NOMO-1 treated with dmso at 0.1 percent for 144 hours (cell line): ENCODE data around the gene ZNF771.
A peak's percentile ranks its signal among the peaks of the same experiment; 100 is the strongest.

ENCODE experiments used
- DNase-seq: peaks from one replicate; lab custom pipeline; 2025; ENCODE audit not compliant: unreplicated experiment; lab: John Stamatoyannopoulos, UW

ZNF771 gene

DNA sequence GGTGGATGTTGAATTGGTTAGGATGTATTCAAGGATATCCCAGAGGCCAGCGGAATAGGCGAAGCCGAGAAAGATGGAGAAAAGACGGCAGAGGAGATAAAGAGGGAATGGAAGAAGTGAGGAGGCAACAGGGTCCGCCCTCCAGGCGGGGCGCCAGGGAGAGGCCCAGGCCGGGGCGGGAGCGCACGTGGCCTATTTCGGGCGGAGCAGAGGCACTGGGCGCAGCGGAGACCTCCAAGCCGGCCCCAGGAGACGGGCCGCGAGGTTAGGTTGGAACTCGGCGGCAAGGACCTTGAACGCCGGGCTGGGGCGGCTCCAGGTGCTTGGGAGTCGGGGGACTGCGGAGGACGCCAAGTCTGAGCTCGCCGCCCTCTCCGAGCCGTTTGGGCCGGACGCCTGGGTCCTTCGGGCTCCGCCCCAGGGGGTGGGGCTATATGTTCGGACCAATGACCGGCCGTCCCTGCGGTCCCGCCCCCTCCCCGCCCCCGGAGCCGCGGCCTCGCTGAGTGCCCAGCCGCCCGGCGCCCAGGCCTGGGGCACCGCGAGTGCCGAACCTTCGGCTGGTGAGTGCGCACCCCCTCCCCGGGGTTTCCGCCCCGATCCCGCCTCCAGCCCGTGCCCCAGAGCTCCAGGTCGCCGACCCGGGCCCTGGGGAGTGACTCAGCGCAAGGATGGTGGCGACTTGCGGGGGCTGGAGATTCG, at the start of gene ZNF771:
ZNF771 (plus strand) TSS at position 505 of the 702 bp plus-strand sequence. CDS start 448 bp downstream, outside the sequence.
- peak; percentile 76 for DNase-seq

DNA sequence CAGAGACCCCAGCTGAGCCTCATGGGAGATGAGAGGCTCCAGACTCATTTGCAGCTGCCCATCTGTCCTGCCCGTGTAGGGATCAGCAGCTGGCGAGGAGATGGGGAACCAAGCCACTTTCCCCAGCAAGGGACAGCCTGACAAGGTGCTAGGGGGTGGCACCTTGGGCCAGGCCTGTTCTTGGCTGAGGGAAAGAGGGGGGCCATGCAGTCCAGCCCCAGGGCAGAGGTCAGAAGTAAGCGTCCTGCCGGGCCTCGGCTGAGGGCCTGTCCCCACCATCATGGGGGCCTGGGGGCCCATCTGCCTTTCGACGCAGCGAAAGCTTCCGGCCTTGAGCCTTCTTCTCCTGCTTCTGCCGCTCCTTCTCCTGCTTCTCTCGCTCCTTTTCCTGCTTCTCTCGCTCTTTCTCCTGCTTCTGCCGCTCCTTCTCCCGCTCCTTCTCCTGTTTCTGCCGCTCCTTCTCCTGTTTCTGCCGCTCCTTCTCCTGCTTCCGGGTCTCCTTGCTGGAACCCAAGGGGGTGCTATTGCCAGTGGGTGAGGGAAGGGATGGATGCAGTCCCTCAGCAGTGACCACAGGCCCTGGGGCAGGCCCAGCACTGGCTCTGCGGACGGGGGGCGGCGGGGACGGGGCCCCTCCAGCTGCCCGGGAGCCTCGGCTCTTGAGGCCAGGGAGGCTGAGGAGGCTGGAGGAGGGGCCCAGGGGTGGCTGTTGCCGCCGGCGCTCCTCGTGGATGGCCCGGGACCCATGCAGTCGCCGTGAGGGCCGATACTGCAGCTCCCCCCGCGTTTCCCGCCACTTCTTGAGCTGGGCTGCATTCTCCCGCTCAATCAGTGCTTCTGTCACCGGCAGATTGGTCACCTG, 49.5 kb upstream of the ZNF771 start:
- DNase-seq: no peak

DNA sequence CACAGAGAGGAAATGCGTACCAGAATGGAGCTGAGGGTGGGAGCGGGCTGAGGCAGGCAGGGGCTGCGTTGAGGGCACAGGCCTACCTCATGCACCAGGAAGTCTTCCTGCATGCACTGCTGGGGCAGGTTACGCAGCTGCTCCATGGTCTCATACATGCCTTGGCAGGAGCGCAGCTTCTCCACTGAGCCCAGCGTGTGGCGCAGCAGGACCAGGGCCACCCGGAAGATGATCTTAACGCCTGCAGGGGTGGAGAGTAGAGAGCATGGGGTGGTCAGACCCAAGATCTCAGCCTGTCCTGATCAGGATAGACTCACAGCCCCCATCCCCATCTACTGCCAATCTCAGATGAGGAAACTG, 48.8 kb upstream of the ZNF771 start:
- DNase-seq: no peak

DNA sequence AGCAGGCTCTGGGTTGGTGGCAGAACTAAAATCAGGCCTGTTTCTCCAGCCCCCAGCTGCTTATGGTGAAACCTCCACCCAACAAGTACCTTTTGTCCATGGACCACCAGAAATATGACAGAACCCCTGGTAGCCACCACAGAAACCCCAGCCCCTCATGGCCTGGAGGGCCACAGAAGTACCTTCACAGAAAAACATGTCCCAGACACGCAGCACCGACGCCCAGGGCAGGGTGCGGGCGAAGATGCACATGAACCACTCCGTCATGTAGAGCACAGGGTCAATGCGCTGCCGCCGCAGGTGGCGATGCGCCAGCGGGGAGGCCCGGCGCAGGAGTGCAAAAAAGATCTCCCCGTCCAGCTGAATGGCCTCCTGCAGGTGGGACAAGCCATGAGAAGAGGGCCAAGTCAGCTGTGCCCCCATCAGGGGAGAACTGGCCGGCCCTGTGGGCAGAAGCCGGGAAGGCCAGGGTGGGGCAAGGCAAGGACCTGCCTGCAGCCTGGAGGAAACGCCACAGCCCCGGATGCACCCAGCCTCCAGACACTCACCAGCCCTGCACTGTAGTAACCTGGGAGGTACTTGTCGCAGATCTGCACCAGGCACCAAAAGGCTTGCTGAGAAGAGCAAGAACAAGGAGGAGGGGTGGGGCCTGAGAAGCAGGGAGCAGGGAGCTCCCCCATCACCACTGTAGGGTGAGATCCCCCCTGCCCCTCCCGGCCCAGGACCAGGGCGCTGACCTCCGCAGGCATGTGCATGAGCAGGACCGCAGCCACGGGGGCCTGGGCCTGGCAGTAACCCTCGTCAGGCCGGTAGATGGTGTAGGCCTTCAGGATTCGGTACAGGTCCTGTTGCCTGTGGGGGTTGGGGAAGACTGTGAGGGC, 48.2 kb upstream of the ZNF771 start:
- DNase-seq: no peak

DNA sequence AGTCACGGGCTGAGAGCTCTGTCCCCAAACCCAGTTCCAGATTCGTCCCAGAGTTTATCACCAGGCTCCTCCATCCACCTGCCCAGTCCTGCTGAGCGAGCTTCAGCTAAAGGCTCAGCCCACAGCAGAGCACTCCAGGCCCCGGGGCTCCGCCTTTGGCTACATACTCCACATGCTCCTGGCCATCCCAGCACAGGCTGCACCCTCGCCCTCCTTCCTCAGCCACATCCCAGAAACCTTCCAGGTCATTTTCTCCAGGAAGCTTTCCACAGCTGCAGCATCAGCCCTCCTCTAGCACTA, 47.6 kb upstream of the ZNF771 start:
- no peak for DNase-seq

DNA sequence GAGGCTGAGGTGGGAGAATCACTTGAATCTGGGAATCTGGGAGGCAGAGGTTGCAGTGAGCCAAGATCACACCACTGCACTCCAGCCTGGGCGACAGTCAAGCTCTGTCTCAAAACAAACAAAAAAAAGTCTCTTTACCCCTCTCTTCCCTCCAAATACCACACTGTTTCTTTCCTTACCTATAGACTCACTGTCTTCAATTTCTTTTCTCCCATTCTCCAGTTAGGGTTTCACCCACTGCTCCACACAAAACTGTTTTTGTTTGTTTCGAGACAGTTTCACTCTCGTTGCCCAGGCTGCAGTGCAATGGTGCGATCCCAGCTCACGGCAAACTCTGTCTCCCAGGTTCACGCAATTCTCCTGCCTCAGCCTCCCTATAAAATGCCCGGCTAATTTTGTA, 46.2 kb upstream of the ZNF771 start:
- DNase-seq: no peak

DNA sequence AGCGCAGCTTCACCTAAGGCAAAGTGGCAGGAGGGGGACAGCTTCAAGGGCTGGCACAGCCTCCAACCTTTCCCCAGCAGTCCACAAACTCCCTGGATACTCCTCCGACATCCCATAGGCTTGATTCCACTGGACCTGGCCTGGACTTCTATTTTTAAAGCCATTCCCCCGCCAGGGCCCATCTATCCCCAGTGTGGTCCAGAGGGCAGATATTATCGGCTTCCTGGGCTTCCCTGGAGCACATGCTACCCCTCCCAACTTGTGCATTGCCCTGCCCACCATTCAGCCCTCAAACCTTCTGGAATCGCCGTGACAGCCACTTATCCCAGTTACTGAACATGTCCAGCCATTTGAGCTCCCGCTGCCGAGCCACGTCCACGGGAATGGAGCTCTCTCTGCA, 42.2 kb upstream of the ZNF771 start:
- DNase-seq: no peak

DNA sequence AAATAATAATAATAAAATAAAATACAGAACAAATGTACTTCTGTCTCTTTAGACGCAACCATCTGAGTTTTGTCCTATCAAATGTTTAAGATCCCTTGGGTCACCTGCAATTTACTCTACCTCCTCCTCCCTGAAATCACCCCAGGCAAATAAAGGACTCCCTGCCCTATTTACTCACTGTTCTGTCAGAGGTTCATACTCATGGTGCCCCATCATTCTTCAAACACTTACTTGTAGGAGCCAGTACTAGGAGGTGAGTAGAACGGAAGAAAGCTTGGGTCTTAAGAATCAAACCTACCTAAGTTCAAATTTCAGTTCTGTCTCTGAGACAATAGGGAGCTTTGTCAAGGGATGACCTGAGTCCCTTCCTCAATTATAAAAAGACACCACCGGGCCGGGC, 40.9 kb upstream of the ZNF771 start:
- DNase-seq: no peak

DNA sequence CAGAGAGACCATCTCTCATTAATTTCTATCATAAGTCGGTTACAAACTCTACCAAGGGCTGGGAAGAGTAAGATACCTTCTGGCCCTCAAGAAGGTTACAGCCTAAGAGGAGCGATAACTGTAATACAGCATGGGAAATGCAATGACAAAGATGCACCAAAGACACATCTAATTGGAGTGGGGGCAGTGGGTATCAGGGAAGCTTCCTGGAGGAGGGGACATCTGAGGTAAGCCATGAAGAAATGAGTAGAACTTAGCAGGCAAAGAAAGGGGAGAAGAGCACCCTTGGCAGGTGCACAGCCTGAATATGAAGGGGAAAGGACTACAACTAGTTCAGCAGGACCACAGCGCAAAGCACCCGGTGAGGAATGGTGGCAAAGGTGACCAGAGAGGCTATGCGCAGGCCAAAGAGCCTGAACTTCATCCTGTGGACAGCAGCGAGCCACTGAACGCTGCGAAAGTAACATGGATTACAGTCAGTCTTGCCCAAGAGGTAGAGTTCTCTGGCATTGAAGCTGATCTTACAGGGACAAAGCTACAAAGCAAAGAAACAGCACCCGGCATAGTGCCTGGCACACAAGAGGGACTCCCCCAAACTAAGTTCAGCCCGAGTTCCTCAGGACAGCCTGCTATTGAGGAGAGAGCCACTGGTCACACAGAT, 39.9 kb upstream of the ZNF771 start:
- DNase-seq: no peak

DNA sequence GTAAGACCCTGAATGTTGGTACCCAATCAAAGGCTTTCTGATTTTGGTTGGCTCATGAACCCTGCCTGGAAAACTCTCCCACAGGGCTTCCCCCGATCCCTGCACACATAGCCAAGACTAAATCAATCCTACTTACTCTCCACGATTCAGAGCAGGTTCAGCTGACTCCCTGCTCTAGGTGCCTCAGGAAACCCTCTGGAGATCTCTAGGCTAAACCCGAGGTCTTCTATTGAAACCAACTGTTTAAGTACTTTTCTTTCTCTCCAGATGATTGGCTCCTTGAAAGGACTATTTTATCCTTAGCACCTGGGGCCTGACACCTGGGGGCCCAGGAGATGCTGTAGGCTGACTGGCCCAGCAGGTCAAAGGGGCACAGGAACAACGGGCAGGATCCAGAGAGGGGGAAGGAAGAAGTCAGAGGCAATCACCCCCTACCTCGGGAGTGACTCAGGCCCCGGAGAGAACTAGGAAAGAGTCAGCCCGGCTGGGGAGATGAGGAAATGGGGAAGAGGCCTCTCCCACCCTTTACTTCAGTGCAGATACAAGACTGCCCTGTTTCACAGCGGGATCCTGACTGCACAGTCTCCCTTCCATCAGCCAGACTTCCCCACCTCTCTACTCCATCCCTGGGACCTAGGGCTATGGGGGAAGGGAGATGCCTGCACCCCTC, 39.1 kb upstream of the ZNF771 start:
- peak; percentile 40 for DNase-seq

DNA sequence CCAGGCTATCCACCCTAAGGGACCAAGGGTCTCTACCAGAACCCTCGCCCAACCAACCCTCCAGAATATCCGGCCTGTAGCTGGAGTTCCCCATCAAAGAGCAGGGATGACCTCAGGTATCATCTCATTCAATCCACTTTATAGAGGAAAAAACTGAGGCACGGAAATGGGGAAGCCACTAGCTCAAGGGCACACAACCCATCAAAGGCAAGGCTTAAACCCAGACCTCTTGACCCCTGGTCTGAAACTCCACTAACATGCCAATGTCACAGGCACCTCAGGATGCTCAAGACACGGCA, 38.7 kb upstream of the ZNF771 start:
- DNase-seq: no peak

DNA sequence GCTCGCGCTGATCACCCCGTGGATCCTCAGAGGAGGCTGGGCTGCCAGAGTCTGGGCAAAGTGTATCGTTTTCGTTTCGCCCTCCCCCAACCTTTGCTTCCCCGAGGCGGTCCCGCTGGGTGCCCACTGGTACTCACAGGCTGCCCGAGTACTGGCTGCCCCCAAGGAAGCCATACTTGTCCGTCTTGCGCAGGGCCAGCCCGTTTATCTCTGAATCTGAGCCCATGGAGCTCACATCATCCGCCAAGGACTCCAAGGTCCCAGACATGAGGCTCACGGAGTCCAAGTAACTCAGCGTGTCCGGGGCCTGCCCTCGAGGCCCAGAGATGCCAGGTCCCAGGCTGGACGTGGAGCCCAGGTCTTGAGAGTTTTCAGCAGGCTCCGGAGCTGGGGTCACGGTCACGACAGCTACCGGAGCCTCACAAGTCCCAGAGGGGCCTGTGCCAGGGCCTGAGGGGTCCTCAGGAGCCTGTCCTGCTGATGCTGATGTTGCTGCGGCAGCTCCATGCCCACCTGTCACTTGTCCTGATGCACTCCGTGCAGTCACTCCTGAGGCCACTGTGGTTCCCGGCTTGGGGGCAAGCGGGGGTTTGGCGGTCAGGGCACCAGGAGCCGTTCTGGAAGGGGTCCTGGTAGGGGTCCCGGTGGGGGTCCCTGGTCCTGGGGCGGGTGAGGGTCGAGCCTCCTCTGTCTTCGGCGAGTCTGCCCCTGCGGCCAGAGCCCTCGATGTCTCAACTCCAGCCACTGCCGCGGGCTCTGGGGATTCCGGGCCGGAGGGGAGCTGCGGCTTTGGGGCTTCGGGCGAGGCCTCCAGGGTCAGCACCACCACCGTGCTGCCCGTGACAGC, 38.1 kb upstream of the ZNF771 start:
- no peak for DNase-seq

DNA sequence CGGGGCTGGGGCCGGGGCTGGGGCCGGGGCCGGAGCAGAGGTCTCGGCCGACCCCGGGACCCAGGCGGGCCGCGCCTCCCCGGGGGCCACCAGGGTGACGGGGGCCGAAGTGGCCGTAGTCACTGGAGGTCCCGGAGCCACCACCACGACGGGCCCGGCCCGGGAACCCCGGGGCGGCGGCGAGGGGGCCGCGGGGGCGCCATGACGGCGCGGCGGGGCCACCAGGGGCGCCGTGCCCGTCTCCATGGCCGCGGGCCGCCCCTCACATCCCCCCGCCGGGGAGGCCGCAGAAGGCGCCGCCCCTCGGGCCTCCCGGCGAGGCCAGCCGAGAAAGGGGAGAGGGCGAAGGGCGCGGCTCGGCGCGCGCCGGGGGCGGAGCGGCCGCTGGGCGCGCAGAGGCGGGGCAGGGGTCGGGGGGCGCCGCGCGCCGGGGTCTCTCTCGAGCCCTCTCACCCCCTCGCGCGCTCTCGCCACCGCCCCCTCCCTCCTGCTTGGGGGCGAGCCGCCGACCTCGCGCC, 37.4 kb upstream of the ZNF771 start:
- DNase-seq: no peak

DNA sequence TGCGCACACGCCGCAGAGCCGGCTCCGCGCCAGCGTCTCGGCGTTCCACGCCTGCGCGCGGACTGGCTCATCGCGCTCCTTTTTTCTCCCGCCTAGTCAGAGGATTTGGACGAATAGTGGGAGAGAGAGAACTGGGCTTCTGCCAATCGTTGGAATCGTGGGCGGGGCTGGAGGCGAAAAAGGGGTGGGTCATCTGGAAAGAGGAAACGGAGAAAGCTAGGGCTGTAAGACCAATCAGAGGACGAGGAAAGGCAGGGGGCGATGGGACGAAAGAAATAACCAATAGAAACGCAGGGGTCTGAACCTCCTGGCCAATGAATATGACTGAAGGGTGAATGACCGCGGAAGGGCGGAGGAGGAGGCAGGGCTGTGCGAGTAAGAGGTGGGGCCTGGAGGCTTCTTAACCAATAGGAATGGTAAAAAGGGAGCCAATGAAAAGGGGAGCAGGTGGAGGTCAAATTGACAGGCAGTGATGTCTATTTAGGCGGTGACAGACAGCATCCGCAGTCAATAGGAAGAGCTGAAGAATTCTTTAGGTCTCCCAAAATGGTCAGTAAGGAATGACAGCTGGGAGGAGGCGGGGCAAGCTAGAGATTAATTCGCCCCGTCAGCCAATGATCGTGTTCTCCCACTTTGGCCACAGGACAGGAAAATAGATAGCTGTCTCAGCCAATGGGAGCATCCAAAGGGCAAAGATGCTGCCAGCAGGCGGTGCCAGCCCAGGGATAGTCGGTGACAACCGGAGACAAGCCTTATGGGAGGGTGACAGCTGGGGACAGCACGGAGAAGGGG, 36.8 kb upstream of the ZNF771 start, which contains the start of gene TBC1D10B:
TBC1D10B (minus strand) TSS at position 39 of the 792 bp plus-strand sequence. CDS start 311 bp downstream, outside the sequence.
- DNase-seq: peak; percentile 100

DNA sequence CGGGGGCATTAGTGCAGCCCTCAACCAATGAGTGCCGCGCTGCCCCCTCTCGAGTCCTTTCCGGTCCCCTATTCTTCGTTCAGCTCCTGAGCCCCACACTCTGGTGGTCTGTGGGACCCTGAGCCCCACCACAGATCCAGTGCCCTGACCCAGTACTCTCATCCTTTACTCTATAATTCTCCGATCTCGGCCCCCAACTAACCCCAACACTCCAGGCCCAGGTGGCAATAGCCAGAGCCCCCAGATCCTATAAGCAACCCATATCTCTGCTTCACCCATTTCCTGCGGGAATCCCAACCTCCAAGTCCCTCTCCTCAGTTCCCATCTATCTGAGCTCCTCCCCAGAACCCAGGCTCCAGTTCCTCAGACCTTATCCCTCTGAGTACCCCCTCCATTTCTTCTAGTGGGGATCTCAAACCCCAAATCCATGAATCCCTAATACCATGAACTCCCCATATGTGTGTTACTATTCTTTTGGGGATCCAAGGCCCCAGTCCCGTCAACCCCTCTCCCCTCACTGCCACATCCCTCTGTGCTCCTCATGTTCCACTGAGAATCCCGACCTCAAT, 36.1 kb upstream of the ZNF771 start:
- no peak for DNase-seq

DNA sequence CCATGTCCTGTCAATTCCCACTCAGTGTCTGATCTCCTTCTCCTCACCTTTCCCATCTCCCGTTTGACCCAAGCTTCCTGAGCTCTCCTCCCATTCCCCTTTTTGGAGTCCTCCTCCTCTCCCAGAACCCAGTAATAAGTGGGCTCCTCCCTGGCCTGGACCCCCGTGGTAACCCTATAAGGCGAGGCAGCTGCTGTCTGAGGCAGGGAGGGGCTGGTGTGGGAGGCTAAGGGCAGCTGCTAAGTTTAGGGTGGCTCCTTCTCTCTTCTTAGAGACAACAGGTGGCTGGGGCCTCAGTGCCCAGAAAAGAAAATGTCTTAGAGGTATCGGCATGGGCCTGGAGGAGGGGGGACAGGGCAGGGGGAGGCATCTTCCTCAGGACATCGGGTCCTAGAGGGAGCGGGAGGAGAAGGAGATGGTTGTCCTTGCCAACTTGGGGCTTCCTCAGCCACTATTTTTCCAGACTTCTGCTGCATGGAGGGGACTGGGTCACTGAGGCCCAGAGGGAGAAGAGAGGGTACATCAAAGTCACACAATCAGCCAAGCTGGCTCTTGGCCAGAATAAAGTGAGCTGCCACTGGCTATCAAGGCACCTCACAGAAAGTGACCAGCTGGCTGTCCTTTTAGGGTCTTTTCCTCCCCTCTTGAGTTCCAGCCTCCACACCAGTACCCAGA, 35.2 kb upstream of the ZNF771 start:
- no peak for DNase-seq

DNA sequence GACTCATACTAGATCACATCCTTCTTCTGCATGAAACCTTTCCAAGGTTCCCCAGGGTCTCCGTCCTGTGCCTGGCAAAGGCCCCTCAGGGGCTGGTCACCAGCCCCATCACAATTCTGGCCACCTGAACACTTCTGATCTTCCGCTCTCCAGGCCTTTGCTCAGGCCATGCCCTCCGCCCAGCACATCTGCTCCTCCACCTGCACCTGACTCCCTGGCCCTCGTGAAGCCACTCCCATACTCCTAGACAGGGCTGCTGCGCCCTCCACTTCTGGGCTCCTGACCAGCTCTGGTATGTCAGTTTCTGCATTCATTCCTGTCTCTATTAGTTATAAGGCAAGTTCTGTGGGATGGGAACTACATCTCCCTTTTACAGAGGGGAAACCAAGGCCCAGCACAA, 34.7 kb upstream of the ZNF771 start:
- no peak for DNase-seq

DNA sequence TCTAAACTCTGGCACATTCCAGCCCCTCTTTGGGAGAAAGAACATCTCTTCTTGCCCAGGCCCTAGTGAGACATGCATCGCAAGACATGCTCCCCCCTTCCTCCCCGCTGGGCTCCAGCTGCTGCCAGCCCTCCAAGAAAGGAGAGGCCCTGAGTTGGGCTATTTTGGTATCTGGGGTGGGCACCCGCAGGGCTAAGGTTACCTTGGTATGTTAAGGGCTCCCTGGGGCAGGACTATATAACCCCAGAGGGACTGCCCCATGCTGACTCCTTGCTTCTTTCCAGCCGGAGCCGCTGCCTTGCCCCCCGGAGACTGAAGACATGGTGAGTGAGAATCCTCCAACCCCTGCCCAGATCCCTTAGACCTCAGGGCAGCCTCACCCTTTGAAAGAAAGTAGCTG, 32.9 kb upstream of the ZNF771 start, which contains the start of gene MYL11:
MYL11 (plus strand) TSS at position 265 of the 400 bp plus-strand sequence; CDS start at position 321, 56 bp downstream.
- DNase-seq: no peak
